ENCODE results near the gene HAGHL. TPM values are rescaled to one million over a fixed set of nuclear protein-coding genes. Genes with fewer than 3 reads are reported as not detected.
"Not testable (repeated sequence)": the region's sequence is repeated elsewhere in the genome, so short reads cannot be mapped to it uniquely, and the experiment has no call there.

HAGHL gene
- total RNA-seq, 1 experiment from 2014 or later = 23.3 TPM

- in situ Hi-C loops (cut with HindIII; ENCODE audit: low pct_unique_long_range_greater_than_20kb, low sequenced_read_pairs) = no loop called here
- no peak for DNase-seq (ENCODE audit: low read depth, low spot score)
Measured at GRCh38 chr16:704552-705380, 22.1 kb upstream of the HAGHL start.

- peak; percentile 53 for DNase-seq (ENCODE audit: low read depth, low spot score)
- in situ Hi-C loops (cut with HindIII; ENCODE audit: low pct_unique_long_range_greater_than_20kb, low sequenced_read_pairs) = no loop called here
Measured at GRCh38 chr16:705431-706188, 21.3 kb upstream of the HAGHL start, which contains the start of gene FBXL16. Gene FBXL16, minus strand, starts transcription at chr16:705801. Its CDS starts 8,396 bp downstream, at chr16:697405.

DNA sequence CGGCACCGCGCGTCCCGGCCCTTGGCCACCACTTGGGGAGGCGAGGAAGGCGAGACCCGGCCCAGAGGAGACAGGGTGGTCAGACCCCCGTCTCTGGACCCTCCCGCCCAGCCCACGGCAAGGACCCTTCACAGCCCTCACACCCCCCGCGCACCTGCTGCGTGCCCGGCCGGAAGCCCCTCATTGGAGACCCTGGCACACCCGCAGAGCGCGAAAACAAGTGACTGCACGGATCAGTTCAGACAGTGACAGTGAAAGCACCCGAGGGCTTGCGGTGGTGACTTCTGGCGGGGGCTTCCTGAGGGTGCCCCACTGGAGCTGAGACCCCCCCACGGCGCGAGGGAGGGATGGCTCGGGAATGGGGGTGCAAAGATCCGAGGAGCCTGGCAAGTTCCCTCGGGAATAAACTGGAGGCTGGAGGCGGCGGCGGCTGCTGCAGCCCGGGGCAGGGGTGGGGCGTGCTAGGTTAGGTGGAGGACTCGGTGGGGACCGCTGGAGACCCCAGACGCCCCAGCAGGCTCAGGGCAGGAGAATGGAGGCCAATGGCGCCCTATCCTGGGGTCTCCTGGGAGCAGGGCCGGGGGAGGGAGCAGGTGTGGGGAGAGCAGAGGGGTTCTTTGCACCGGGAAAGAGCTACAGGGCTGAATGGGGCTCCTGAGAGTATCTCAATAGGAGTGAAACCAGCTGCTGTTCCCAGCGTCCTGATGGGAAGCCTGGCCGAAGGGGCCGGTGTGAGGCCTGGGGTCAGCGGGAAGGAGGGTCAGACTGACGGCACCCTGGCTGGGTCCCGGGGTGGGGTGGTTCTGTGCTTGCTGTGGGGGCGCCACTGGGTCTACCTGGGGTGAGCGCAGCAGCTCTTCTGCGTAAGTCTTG, 20.5 kb upstream of the HAGHL start:
- DNase-seq (ENCODE audit: low read depth, low spot score) = no peak
- in situ Hi-C loops (cut with HindIII; ENCODE audit: low pct_unique_long_range_greater_than_20kb, low sequenced_read_pairs) = no loop called here

DNA sequence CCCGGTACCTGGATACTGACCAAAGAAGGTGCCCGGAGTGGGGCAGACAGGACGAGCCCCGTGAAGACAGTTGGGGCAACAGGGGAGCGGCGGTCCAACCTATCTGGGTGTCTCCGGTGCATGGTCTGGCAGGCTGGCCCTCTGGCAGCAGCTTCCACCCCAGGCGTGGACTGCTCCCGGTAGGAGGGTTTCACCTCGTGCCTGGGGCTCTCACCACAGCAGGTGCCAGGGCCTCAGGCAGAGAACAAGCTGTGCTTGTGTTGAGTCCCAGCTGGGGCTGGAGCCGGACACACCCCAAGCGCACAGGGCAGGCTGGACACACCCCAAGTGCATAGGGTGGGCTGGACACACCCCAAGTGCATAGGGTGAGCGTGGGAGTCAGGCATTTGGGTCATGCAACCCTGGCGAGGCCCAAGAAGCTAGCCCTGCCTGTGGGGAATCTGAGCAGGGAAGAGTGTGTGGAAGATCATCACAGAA, 19.8 kb upstream of the HAGHL start:
- no peak for DNase-seq (ENCODE audit: low read depth, low spot score)
- in situ Hi-C loops (cut with HindIII; ENCODE audit: low pct_unique_long_range_greater_than_20kb, low sequenced_read_pairs) = no loop called here

- DNase-seq (ENCODE audit: low read depth, low spot score) = no peak
- in situ Hi-C loops (cut with HindIII; ENCODE audit: low pct_unique_long_range_greater_than_20kb, low sequenced_read_pairs) = no loop called here
Measured at GRCh38 chr16:708019-708418, 18.9 kb upstream of the HAGHL start.

- DNase-seq (ENCODE audit: low read depth, low spot score) = no peak
Measured at GRCh38 chr16:708959-709358, 17.9 kb upstream of the HAGHL start.

GRCh38 chr16:709566-710499, 17.1 kb upstream of the HAGHL start:
- peak; percentile 48 for DNase-seq (ENCODE audit: low read depth, low spot score)
- in situ Hi-C loops (cut with HindIII; ENCODE audit: low pct_unique_long_range_greater_than_20kb, low sequenced_read_pairs) = no loop called here

More at GRCh38 chr16:708959-709358, 17.9 kb upstream of the HAGHL start:
- in situ Hi-C loops (cut with HindIII; ENCODE audit: low pct_unique_long_range_greater_than_20kb, low sequenced_read_pairs) = no loop called here

DNA sequence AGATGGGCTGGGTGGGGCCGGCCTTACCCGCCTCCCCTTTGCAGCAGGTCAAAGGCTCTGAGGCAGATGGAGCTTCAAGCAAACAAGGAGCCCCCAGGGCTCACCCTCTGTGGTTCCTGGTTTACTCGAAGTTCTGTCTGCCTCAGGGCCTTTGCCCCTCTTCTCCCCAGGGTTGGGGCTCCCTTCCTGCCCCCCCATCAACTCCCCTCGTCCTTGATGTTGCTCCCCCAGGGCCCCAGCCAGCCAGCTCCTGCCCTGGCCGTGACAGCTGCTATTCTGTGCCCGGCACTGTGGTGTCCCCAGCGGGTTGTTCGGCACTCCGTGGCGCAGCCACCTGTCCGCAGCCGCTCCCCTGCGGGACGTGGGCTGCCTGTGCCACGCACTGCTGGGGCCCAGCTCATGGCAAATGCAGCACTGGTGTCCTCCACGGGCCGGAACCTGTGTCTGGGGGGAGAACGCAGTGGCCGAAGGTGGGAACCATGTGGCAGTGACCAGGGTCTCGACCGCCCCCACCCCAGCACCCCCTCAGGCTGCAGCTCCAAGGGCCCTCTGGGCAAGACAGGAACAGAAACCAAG, 16.3 kb upstream of the HAGHL start:
- DNase-seq (ENCODE audit: low read depth, low spot score) = no peak
- in situ Hi-C loops (cut with HindIII; ENCODE audit: low pct_unique_long_range_greater_than_20kb, low sequenced_read_pairs) = no loop called here

- DNase-seq (ENCODE audit: low read depth, low spot score) = no peak
- in situ Hi-C loops (cut with HindIII; ENCODE audit: low pct_unique_long_range_greater_than_20kb, low sequenced_read_pairs) = no loop called here
Measured at GRCh38 chr16:711084-711483, 15.8 kb upstream of the HAGHL start.

GRCh38 chr16:711548-712320, 15.2 kb upstream of the HAGHL start:
- DNase-seq (ENCODE audit: low read depth, low spot score) = peak; percentile 71
- in situ Hi-C loops (cut with HindIII; ENCODE audit: low pct_unique_long_range_greater_than_20kb, low sequenced_read_pairs) = no loop called here

DNA sequence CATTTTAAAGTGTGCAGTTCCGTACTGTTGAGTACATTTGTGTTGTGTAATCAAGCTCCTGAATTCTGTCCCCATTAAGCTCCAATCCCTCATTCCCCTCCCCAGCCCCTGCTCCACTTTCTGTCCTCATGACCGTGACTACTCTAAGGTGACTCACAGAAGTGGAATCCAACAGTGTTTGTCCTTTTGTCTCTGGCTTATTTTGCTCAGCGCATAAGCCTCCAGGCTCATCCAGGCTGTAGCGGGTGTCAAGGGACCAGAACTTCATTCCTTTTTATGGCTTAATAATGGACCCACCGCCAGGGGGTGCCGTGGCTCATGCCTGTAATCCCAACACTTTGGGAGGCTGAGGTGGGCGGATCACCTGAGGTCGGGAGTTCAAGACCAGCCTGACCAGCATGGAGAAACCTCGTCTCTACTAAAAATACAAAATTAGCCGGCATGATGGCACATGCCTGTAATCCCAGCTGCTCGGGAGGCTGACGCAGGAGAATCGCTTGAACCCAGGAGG, 14.1 kb upstream of the HAGHL start:
- peak; percentile 96 for DNase-seq (ENCODE audit: low read depth, low spot score)
- in situ Hi-C loops (cut with HindIII; ENCODE audit: low pct_unique_long_range_greater_than_20kb, low sequenced_read_pairs) = not testable (repeated sequence)

- DNase-seq (ENCODE audit: low read depth, low spot score) = no peak
- in situ Hi-C loops (cut with HindIII; ENCODE audit: low pct_unique_long_range_greater_than_20kb, low sequenced_read_pairs) = no loop called here
Measured at GRCh38 chr16:714079-714478, 12.8 kb upstream of the HAGHL start.

- in situ Hi-C loops (cut with HindIII; ENCODE audit: low pct_unique_long_range_greater_than_20kb, low sequenced_read_pairs) = no loop called here
- DNase-seq (ENCODE audit: low read depth, low spot score) = peak; percentile 78
Measured at GRCh38 chr16:714558-715476, 12.1 kb upstream of the HAGHL start, which contains the start of gene METRN. Gene METRN, plus strand, starts transcription at chr16:715118. Its CDS starts 172 bp downstream, at chr16:715290.

- in situ Hi-C loops (cut with HindIII; ENCODE audit: low pct_unique_long_range_greater_than_20kb, low sequenced_read_pairs) = no loop called here
- DNase-seq (ENCODE audit: low read depth, low spot score) = no peak
Measured at GRCh38 chr16:715477-716199, 11.3 kb upstream of the HAGHL start.
